Ovary (tissue), 3 donors: ENCODE results near the gene CEP83.

ENCODE experiments used
- POLR2A ChIP-seq: fragments of 450-650 bp; IDR thresholded peaks from one replicate; pipeline ENCODE4 v1.6.1; 2017; ENCODE audit warnings: antibody characterized with exemption, mild to moderate bottlenecking, moderate library complexity
- TF ChIP-seq, protein P1 (sequence below), 3 donors: fragments of 450-650 bp in 2 of 3; fragments of 200-600 bp in 1 of 3; IDR thresholded peaks; one replicate each; pipeline versions ENCODE4 v1.5.1 to v1.8.0; 2016 to 2022; ENCODE audit warnings: antibody characterized with exemption in 3 of 3, mild to moderate bottlenecking in 1 of 3
- donor health status: DM: no; HTN: no; CAD: no.

DNA sequence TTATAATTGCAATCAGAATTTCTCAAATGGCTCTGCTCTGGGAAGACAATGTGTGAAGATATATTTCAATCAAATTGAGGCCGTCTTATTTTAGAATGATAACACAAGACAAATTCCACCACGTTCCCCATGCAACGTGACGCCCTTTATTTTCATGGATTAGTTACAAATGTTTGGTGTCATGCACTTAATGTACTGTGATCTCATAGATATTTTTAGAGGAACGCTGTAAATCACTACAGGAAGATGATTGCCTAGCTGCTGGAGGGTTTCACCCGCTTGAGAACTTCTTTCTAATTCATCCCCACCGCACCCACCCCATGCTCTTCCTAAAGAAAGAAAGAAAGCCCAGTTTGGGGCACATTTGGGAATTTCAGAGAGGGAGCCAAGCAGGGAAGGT lies 194.1 kb downstream of the CEP83 start:
- TF ChIP-seq, protein P1, sequence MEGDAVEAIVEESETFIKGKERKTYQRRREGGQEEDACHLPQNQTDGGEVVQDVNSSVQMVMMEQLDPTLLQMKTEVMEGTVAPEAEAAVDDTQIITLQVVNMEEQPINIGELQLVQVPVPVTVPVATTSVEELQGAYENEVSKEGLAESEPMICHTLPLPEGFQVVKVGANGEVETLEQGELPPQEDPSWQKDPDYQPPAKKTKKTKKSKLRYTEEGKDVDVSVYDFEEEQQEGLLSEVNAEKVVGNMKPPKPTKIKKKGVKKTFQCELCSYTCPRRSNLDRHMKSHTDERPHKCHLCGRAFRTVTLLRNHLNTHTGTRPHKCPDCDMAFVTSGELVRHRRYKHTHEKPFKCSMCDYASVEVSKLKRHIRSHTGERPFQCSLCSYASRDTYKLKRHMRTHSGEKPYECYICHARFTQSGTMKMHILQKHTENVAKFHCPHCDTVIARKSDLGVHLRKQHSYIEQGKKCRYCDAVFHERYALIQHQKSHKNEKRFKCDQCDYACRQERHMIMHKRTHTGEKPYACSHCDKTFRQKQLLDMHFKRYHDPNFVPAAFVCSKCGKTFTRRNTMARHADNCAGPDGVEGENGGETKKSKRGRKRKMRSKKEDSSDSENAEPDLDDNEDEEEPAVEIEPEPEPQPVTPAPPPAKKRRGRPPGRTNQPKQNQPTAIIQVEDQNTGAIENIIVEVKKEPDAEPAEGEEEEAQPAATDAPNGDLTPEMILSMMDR (IDR thresholded peaks at IDR 0.05): no peak
- TF ChIP-seq POLR2A: no peak
